Measurements from ENCODE around the gene ARHGAP26. TPM values are rescaled to one million over a fixed set of nuclear protein-coding genes. Genes with fewer than 3 reads are reported as not detected.
"Not testable (repeated sequence)": the region's sequence is repeated elsewhere in the genome, so short reads cannot be mapped to it uniquely, and the experiment has no call there.

ARHGAP26 gene
- total RNA-seq, 1 donor from 2014 or later: 34.9 TPM

GRCh38 chr5:143198332-143198731 is 428.2 kb downstream of the ARHGAP26 start:
- no peak for DNase-seq
- intact Hi-C loops (cut with micrococcal nuclease): no loop called here
- ATAC-seq: no peak

- no peak for ATAC-seq
- intact Hi-C loops (cut with micrococcal nuclease): no loop called here
- no peak for DNase-seq
Observed at GRCh38 chr5:143199161-143199560, 429.0 kb downstream of the ARHGAP26 start.

GRCh38 chr5:143199843-143200242 is 429.7 kb downstream of the ARHGAP26 start:
- ATAC-seq (no peak), DNase-seq (no peak)
- intact Hi-C loops (cut with micrococcal nuclease): loop anchor here (10.0 kb wide), 1 partner anchor 195 kb away; no protein-coding TSS in a partner anchor

GRCh38 chr5:143200781-143201398 is 430.7 kb downstream of the ARHGAP26 start:
- intact Hi-C loops (cut with micrococcal nuclease): loop anchor here (10.0 kb wide), 1 partner anchor 194 kb away; no protein-coding TSS in a partner anchor
- peak; percentile 69 for DNase-seq
- ATAC-seq: peak; percentile 98

- intact Hi-C loops (cut with micrococcal nuclease): loop anchor here (10.0 kb wide), 1 partner anchor 193 kb away; no protein-coding TSS in a partner anchor
- ATAC-seq: no peak
Observed at GRCh38 chr5:143201589-143201988, 431.4 kb downstream of the ARHGAP26 start.

GRCh38 chr5:143203301-143203956 is 433.3 kb downstream of the ARHGAP26 start:
- not testable (repeated sequence) for DNase-seq
- intact Hi-C loops (cut with micrococcal nuclease): loop anchor here (10.0 kb wide), 1 partner anchor 191 kb away; no protein-coding TSS in a partner anchor

More at GRCh38 chr5:143201589-143201988, 431.4 kb downstream of the ARHGAP26 start:
- no peak for DNase-seq

GRCh38 chr5:143204474-143205246 is 434.5 kb downstream of the ARHGAP26 start:
- ATAC-seq (no peak), DNase-seq (no peak)
- intact Hi-C loops (cut with micrococcal nuclease): loop anchor here (10.0 kb wide), 1 partner anchor 190 kb away; no protein-coding TSS in a partner anchor

More at GRCh38 chr5:143203301-143203956, 433.3 kb downstream of the ARHGAP26 start:
- ATAC-seq: not testable (repeated sequence)

GRCh38 chr5:143205386-143205785 is 435.2 kb downstream of the ARHGAP26 start:
- DNase-seq (no peak), ATAC-seq (peak; percentile 7)
- intact Hi-C loops (cut with micrococcal nuclease): loop anchor here (10.0 kb wide), 1 partner anchor 189 kb away; no protein-coding TSS in a partner anchor

GRCh38 chr5:143205883-143206195 is 435.7 kb downstream of the ARHGAP26 start:
- ATAC-seq (no peak), DNase-seq (no peak)
- intact Hi-C loops (cut with micrococcal nuclease): loop anchor here (10.0 kb wide), 1 partner anchor 189 kb away; no protein-coding TSS in a partner anchor

GRCh38 chr5:143206196-143207053 is 436.2 kb downstream of the ARHGAP26 start:
- ATAC-seq: no peak
- intact Hi-C loops (cut with micrococcal nuclease): loop anchor here (10.0 kb wide), 1 partner anchor 188 kb away; no protein-coding TSS in a partner anchor
- DNase-seq: no peak

GRCh38 chr5:143207058-143207457 is 436.9 kb downstream of the ARHGAP26 start:
- DNase-seq: no peak
- ATAC-seq: no peak
- intact Hi-C loops (cut with micrococcal nuclease): loop anchor here (10.0 kb wide), 1 partner anchor 188 kb away; no protein-coding TSS in a partner anchor

GRCh38 chr5:143207563-143208364 is 437.6 kb downstream of the ARHGAP26 start:
- DNase-seq (no peak), ATAC-seq (peak; percentile 74)
- intact Hi-C loops (cut with micrococcal nuclease): loop anchor here (10.0 kb wide), 1 partner anchor 187 kb away; no protein-coding TSS in a partner anchor

- no peak for DNase-seq
- no peak for ATAC-seq
- intact Hi-C loops (cut with micrococcal nuclease): loop anchor here (10.0 kb wide), 1 partner anchor 186 kb away; no protein-coding TSS in a partner anchor
Observed at GRCh38 chr5:143208365-143208641, 438.1 kb downstream of the ARHGAP26 start.

- DNase-seq: no peak
- ATAC-seq: no peak
Observed at GRCh38 chr5:143208781-143209510, 438.8 kb downstream of the ARHGAP26 start.

GRCh38 chr5:143209881-143210395 is 439.8 kb downstream of the ARHGAP26 start:
- DNase-seq (no peak), ATAC-seq (no peak)
- intact Hi-C loops (cut with micrococcal nuclease): loop anchor here (10.0 kb wide), 1 partner anchor 185 kb away; no protein-coding TSS in a partner anchor

More at GRCh38 chr5:143208781-143209510, 438.8 kb downstream of the ARHGAP26 start:
- intact Hi-C loops (cut with micrococcal nuclease): loop anchor here (10.0 kb wide), 1 partner anchor 186 kb away; no protein-coding TSS in a partner anchor

GRCh38 chr5:143210576-143210975 is 440.4 kb downstream of the ARHGAP26 start:
- peak; percentile 39 for ATAC-seq
- DNase-seq: no peak
- intact Hi-C loops (cut with micrococcal nuclease): no loop called here

- no peak for DNase-seq
- no peak for ATAC-seq
- intact Hi-C loops (cut with micrococcal nuclease): no loop called here
Observed at GRCh38 chr5:143212261-143212660, 442.1 kb downstream of the ARHGAP26 start.

All from left ventricle myocardium superior (tissue), 1 donor.